Neural progenitor cell (in vitro differentiated cells): Measurements from ENCODE around the gene LDB2. TPM values are rescaled to one million over a fixed set of nuclear protein-coding genes. Genes with fewer than 3 reads are reported as not detected.

Source experiments
- DNase-seq: peaks from one replicate; pipeline ENCODE4 v3.0.0-alpha.2; 2016; ENCODE audit warnings: low spot score
- H2AFZ ChIP-seq: fragments of 200-600 bp; sonication (generic); replicated peaks from 2 replicates; pipeline ENCODE4 v1.6.1; 2016; ENCODE audit warnings: antibody characterized with exemption
- H3F3A ChIP-seq: fragments of 200-600 bp; sonication (generic); 2 replicates; pipeline ENCODE4 v1.6.1; 2016; ENCODE audit warnings: antibody characterized with exemption, low read depth
- H3K27ac ChIP-seq: fragments of 200-600 bp; sonication (generic); 2 replicates; pipeline ENCODE4 v1.5.1; 2016; ENCODE audit warnings: mild to moderate bottlenecking
- H3K27me3 ChIP-seq: fragments of 200-600 bp; sonication (generic); 2 replicates; pipeline ENCODE4 v1.6.1; 2016; ENCODE audit warnings: mild to moderate bottlenecking, moderate library complexity
- H3K36me3 ChIP-seq: fragments of 200-600 bp; sonication (generic); 2 replicates; pipeline ENCODE4 v1.5.1; 2016
- H3K4me1 ChIP-seq: fragments of 200-600 bp; sonication (generic); 2 replicates; pipeline ENCODE4 v1.6.1; 2016; ENCODE audit warnings: mixed run types
- H3K4me2 ChIP-seq: fragments of 200-600 bp; sonication (generic); 2 replicates; pipeline ENCODE4 v1.6.1; 2016
- H3K4me3 ChIP-seq: fragments of 200-600 bp; sonication (generic); 2 replicates; pipeline ENCODE4 v1.5.1; 2016
- H3K79me2 ChIP-seq: fragments of 200-600 bp; sonication (generic); 2 replicates; pipeline ENCODE4 v1.6.1; 2016; ENCODE audit warnings: low read depth
- H3K9ac ChIP-seq: fragments of 200-600 bp; sonication (generic); 2 replicates; pipeline ENCODE4 v1.6.1; 2016
- H3K9me3 ChIP-seq: fragments of 200-600 bp; sonication (generic); 2 replicates; pipeline ENCODE4 v1.5.1; 2016; ENCODE audit warnings: low read depth
- H4K20me1 ChIP-seq: fragments of 200-600 bp; sonication (generic); 2 replicates; pipeline ENCODE4 v1.6.1; 2016; ENCODE audit warnings: low read depth
- H3K27ac Mint-ChIP-seq: 3 replicates; pipeline ENCODE4 v1.8.0; 2021; ENCODE audit warnings: mixed read lengths
- H3K27me3 Mint-ChIP-seq: 2 replicates; pipeline ENCODE4 v1.8.0; 2022; ENCODE audit warnings: low read depth, mild to moderate bottlenecking, inconsistent platforms, moderate library complexity, mixed read lengths; ENCODE audit not compliant: insufficient read depth
- H3K36me3 Mint-ChIP-seq: 3 replicates; pipeline ENCODE4 v1.8.0; 2021; ENCODE audit warnings: mixed read lengths
- H3K4me1 Mint-ChIP-seq: 3 replicates; pipeline ENCODE4 v1.8.0; 2021; ENCODE audit warnings: mixed read lengths
- H3K4me3 Mint-ChIP-seq: 3 replicates; pipeline ENCODE4 v1.8.0; 2021; ENCODE audit warnings: mild to moderate bottlenecking, moderate library complexity, mixed read lengths
- H3K9me3 Mint-ChIP-seq: 3 replicates; pipeline ENCODE4 v1.8.0; 2020; ENCODE audit warnings: mixed read lengths
- EZH2 ChIP-seq: fragments of 200-600 bp; sonication (generic); IDR thresholded peaks from 2 replicates; pipeline ENCODE4 v1.6.1; 2017; ENCODE audit warnings: antibody characterized with exemption, mild to moderate bottlenecking, moderate library complexity
- EZH2phosphoT487 ChIP-seq: fragments of 200-600 bp; sonication (generic); IDR thresholded peaks from 2 replicates; pipeline ENCODE4 v1.6.1; 2017; ENCODE audit warnings: antibody characterized with exemption
- total RNA-seq: library from RNA; depleted of rRNA; stranded (reverse); fragments of >200 nt; gene quantifications from 2 replicates; pipeline ENCODE4 v1.2.3, GENCODE V29; 2015; ENCODE audit warnings: low replicate concordance
- TF ChIP-seq, protein P1 (sequence below): fragments of 200-600 bp; sonication (generic); IDR thresholded peaks from 2 replicates; pipeline ENCODE4 v1.5.1; 2017; ENCODE audit warnings: antibody characterized with exemption, mild to moderate bottlenecking

LDB2 gene
- total RNA-seq, 1 donor from 2014 or later = 24.3 TPM

DNA sequence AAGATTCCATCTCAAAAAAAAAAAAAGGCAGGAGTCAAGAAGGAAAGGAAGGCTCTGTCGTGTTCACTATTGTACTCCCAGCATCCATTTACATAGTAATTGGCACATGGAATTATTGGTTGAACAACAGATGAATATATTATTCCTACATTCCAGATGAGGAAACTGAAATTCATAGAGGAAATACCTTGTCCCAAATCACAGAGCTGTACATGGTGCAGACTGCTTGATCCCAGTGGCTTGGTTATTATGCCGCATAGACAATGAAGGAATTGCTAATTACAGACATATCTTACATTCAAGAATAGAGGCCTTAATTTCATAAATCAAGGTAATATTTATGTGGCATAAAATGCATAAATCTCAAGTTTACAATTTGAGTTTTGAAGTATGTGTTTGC, 63.6 kb downstream of the LDB2 start:
- no peaks in the 10 kb centered on the region for H3K27me3 Mint-ChIP-seq
- H3K9me3 Mint-ChIP-seq = peaks cover 2% of the 10 kb centered on the region
- Histone ChIP-seq H3K9ac (no peak overlapping the region), H3K4me3 (no peak overlapping the region), H3K27me3 (no peaks in the 10 kb centered on the region), H3F3A (no peaks in the 10 kb centered on the region), H3K9me3 (no peaks in the 10 kb centered on the region), H2AFZ (no peak overlapping the region), H3K36me3 (no peaks in the 10 kb centered on the region), H3K4me1 (peaks cover 6% of the 10 kb centered on the region), H3K27ac (no peak overlapping the region), H3K4me2 (no peak overlapping the region), H3K79me2 (no peaks in the 10 kb centered on the region), H4K20me1 (no peaks in the 10 kb centered on the region)
- no peak for DNase-seq
- H3K27ac Mint-ChIP-seq = no peak overlapping the region
- TF ChIP-seq, protein P1, sequence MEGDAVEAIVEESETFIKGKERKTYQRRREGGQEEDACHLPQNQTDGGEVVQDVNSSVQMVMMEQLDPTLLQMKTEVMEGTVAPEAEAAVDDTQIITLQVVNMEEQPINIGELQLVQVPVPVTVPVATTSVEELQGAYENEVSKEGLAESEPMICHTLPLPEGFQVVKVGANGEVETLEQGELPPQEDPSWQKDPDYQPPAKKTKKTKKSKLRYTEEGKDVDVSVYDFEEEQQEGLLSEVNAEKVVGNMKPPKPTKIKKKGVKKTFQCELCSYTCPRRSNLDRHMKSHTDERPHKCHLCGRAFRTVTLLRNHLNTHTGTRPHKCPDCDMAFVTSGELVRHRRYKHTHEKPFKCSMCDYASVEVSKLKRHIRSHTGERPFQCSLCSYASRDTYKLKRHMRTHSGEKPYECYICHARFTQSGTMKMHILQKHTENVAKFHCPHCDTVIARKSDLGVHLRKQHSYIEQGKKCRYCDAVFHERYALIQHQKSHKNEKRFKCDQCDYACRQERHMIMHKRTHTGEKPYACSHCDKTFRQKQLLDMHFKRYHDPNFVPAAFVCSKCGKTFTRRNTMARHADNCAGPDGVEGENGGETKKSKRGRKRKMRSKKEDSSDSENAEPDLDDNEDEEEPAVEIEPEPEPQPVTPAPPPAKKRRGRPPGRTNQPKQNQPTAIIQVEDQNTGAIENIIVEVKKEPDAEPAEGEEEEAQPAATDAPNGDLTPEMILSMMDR = no peak
- no peak for TF ChIP-seq EZH2
- no peak for TF ChIP-seq EZH2phosphoT487
- H3K36me3 Mint-ChIP-seq = no peaks in the 10 kb centered on the region
- no peak overlapping the region for H3K4me3 Mint-ChIP-seq
- H3K4me1 Mint-ChIP-seq = no peaks in the 10 kb centered on the region

DNA sequence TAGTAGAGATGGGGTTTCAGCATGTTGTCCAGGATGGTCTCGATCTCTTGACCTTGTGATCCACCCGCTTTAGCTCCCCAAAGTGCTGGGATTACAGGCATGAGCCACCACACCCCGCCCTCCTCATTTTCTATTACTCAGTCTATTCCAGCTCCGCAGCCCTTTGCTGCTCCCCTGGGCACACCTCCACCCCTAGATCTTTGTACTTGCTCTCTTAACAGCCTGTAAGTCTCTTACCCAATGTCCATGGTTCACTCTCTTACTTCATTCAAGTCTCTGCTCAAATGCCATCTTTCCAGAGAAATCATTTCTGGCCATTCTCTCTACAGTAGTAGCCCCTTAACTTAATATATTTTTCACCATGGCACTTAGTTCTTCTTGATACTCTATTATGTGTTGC, 64.7 kb downstream of the LDB2 start:
- H3K79me2 ChIP-seq = no peaks in the 10 kb centered on the region
- Mint-ChIP-seq H3K27me3 (no peaks in the 10 kb centered on the region), H3K4me1 (no peaks in the 10 kb centered on the region), H3K27ac (no peak overlapping the region), H3K9me3 (peaks cover 2% of the 10 kb centered on the region), H3K36me3 (no peaks in the 10 kb centered on the region), H3K4me3 (no peak overlapping the region)
- no peak overlapping the region for H3K4me2 ChIP-seq
- no peaks in the 10 kb centered on the region for H3K27me3 ChIP-seq
- H2AFZ ChIP-seq = no peak overlapping the region
- H3K4me1 ChIP-seq = peaks cover 6% of the 10 kb centered on the region
- no peaks in the 10 kb centered on the region for H4K20me1 ChIP-seq
- no peak overlapping the region for H3K4me3 ChIP-seq
- H3K36me3 ChIP-seq = no peaks in the 10 kb centered on the region
- H3K27ac ChIP-seq = no peak overlapping the region
- H3F3A ChIP-seq = no peaks in the 10 kb centered on the region
- TF ChIP-seq, protein P1 = no peak
- no peak overlapping the region for H3K9ac ChIP-seq
- no peak for DNase-seq
- no peaks in the 10 kb centered on the region for H3K9me3 ChIP-seq

DNA sequence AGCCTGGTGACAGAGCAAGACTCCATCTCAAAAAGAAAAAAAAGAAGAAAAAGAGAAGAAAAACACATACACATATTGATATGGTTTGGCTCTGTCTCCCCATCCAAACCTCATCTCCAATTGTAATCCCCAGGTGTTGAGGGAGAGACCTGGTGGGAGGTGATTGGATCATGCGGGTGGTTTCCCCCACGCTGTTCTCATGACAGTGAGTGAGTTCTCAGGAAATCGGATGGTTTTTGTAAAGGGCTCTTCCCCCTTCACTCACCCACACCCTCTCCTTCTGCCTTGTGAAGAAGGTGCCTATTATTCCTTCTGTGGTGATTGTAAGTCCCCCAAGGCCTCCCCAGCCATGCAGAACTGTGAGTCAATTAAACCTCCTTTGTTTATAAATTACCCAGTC, 68.4 kb downstream of the LDB2 start:
- Histone ChIP-seq H3K4me3 (no peak overlapping the region), H3K4me1 (peaks cover 26% of the 10 kb centered on the region), H3K9ac (no peak overlapping the region), H3F3A (no peaks in the 10 kb centered on the region), H3K27me3 (no peaks in the 10 kb centered on the region), H4K20me1 (no peaks in the 10 kb centered on the region), H3K79me2 (no peaks in the 10 kb centered on the region), H3K36me3 (no peaks in the 10 kb centered on the region), H3K27ac (no peak overlapping the region), H3K9me3 (no peaks in the 10 kb centered on the region), H2AFZ (no peak overlapping the region), H3K4me2 (no peak overlapping the region)
- no peak overlapping the region for H3K4me3 Mint-ChIP-seq
- no peaks in the 10 kb centered on the region for H3K36me3 Mint-ChIP-seq
- H3K9me3 Mint-ChIP-seq = peaks cover 2% of the 10 kb centered on the region
- no peak for DNase-seq
- no peak overlapping the region for H3K27ac Mint-ChIP-seq
- H3K4me1 Mint-ChIP-seq = peaks cover 21% of the 10 kb centered on the region
- TF ChIP-seq, protein P1 = no peak
- TF ChIP-seq EZH2phosphoT487 = no peak
- no peak for TF ChIP-seq EZH2
- H3K27me3 Mint-ChIP-seq = no peaks in the 10 kb centered on the region
